ENCODE data around the gene SLC25A21.
"Not testable (repeated sequence)": the region's sequence is repeated elsewhere in the genome, so short reads cannot be mapped to it uniquely, and the experiment has no call there.

The SLC25A21 gene

DNA sequence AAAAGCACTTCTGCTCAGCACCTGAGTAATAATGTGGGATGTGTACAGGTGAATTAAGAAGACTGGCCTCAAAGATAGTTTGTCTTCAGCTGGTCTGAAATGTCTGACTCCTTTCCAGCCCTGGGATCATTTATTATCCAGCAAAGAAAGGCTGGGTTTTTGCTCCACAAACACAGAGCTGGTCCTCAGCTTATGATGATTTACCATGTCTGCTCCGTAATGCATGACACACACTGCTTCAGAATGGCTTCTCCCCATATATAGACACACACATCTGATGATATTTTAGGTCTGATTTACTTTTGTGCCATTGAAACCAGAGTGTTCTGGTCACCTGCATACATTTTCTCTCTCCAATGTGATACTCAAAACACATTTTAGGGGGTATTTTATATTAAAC lies 225.0 kb downstream of the SLC25A21 start:
- no peak for DNase-seq (ENCODE audit: low read depth in 2 of 2, low spot score in 1 of 2)

DNA sequence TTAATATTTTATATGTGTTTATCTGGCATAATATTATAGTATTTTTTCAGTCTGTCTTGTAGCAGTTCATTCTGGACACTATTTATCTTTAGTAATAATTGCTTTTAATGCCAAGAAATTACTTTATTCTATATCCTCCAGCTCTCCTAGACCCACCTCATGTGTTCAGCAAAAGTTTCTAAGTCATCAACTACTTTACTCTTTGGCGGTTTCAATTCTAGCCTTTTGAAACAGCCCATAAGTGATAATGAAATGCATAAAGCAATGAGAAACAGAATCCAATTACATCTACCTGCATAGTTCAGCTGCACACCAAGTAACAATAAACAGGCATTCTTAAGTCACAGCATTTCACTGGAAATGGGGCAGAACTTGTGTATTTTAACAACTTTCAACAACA lies 225.5 kb downstream of the SLC25A21 start:
- no peak for DNase-seq (ENCODE audit: low read depth in 2 of 2, low spot score in 1 of 2)

DNA sequence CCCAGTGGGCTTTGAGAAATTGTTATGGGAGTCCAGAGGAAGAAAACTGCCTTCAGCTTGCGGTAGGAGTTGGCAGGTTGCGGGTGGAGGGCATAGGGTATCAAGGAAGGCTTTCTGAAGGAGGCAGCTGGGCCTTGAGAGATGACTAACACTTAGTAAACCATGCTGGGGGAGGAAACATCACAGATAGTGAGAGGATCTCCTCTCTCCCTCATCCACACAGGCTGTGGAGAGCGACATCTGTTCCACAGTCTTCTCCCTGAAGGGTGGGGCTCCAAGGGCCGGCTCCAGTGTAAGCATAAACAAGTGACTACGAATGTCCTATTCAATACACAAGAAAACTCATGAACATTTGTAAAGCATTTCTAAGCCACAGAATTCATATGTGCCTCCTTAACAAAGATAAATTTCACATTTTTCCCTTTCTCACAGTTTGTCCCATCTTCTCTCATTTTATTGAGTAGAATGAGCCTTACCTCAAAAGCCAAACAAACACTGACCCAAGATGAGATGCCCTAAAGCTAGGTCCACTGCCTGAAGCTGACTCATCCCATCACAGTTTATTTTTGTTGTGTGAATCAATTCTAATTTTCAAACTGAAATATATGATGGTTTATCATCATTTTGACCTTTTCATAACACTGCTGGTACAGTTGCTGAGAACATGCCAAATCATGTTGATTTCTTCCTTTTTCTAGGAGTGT lies 227.9 kb downstream of the SLC25A21 start:
- DNase-seq (ENCODE audit: low read depth in 2 of 2, low spot score in 1 of 2) = no peak

DNA sequence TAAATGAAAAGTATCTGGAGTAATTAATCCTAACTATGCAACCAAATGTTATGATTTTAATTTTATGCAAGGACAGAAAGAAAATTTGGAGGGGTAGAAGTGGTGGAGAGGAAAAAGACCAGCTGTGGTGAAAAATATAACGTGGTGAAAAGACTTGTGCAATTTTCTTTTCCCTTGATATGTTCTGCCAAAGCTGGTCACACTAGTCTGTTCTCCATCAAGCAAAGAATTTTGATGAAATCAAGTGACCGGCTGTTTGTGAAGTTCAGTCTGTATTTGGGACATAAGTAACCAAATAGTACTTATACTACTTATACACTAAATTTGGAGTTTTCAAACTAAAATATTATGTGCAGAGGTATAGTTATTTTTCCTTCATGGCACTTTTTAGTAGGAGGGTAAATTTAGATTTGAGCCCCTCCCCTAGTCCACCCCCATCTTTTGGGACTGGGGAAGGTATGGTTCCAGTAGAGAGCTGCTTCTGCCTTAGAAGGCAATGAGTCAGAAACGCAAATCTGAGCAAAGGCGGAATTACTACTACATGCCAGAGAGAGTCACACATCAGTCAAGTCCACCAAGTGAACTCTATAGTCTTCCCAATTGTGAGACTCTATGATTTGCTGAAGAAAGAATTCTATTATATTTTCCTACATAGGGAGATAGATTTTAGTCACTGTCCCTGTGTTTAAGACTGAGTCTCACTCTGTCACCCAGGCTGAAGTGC lies 229.7 kb downstream of the SLC25A21 start:
- DNase-seq (ENCODE audit: low read depth in 2 of 2, low spot score in 1 of 2) = no peak

DNA sequence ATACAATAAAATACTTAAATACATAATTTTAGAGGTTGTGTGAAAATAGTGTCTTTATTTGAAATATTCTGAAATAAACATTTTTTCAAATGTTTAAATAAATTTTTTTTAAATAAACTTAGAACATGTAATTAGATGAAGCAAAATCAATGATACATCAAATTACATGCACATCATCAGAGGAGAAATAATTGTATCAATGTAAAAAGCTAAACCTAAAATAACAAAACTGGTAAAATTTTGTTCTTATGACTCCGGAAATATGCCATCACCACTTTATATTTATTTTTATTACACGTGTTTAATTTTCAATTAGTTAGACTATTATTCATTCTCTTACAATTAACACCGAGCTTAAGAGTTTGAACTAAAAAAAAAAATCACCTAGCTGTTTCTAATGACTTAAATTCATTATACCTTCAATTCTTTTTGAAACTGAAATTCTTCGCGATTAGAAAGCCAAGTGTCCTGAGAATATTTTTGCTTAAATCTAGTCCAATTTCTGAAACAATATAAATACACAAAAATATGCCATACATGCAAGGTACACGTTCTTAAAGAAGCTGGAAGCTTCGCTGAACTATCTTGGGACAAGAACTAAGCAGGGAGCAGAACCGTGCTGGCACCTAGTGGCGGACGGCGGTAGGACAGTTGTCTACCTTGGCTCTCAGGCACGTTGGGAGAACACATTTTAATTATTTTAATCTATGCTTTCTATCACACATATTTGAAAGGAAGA lies 230.5 kb downstream of the SLC25A21 start:
- peak in 1 of 2 donors; percentile 5 for DNase-seq (ENCODE audit: low read depth in 2 of 2, low spot score in 1 of 2)

DNA sequence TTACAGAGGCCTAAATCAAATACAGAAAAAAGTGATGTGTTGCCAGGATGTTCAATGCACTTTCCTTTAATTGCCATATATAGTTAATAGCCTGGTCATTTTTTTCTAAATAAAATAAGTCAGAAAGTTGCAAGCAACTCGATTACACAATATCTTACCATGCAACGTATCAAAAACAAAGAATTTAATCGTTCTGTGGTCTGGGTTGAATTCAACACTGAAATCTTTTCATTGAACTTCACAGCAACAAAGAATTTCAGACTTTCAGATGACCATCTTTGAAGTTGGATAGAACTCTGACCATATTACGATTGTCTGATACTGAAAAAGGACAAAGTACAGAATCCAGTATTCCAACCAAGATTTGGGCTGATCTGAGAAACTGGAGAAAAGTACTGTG lies 231.9 kb downstream of the SLC25A21 start:
- DNase-seq (ENCODE audit: low read depth in 2 of 2, low spot score in 1 of 2) = no peak

DNA sequence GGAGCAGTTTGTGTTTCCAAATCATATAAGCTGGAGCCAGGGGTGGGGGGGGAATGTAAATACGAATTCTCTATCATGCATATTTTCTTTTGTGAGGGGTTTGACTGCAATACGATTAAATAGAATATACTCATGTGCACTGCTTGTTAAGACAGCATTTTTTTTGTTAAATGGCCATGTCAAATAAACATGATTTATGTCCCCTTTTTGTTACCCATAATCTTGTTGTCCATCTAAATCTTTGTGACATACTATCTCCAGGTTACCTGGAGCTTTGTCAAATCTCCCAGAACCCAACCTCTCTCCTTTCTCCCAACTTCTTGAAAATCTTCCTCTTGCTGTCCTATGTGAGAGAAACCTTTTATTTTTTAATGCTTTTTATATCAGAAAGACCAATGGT lies 233.1 kb downstream of the SLC25A21 start:
- no peak for DNase-seq (ENCODE audit: low read depth in 2 of 2, low spot score in 1 of 2)

DNA sequence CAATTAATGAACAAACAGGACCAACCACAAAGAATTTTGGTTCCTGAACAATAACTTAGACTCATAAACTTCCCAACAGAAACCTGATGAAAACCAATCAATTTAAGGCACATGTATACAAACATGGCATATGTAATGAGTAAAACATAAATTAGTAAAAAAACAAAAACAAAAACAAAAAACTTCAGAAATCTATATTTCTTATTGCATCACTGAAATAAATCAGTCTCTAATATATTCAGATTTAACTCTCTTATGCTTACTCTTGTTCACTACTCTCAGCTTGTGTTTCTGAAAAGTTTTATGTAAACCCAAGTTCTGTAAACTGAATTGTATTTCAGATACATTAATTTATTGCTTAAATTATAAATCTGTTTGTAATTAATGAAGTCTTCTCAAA lies 233.7 kb downstream of the SLC25A21 start:
- DNase-seq (ENCODE audit: low read depth in 2 of 2, low spot score in 1 of 2) = no peak

DNA sequence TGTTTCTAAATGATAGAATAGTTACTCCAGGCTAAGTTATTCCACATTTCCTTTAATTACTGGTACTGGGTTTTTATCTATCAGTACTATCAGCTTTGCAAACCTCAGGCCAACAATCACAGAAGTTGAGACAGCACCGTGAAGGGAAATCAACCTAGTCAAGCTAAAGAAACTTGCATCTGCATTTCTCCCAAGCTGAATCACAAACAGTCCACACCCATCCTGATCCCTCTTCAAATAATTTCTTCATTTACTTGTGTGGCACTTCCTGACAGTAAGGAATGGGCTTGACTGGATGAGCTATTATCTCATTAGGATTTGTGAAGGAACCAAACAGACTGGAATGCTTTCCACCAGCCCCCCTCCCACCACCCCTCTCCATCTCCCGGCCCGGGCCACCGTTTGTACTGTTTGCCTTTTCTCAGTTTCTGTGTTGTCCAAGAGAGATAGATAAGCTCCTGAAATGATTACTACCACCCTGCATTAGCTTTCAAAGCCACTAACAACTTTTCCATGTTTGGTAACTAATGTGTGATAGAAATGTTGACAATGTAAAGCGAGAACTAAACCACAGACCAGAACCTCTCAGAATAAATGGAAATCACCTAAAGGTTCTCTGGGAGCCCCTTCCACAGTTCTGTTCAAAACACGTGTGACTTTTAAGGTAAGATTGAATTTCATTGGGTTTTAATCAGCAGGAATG lies 236.3 kb downstream of the SLC25A21 start:
- DNase-seq (ENCODE audit: low read depth in 2 of 2, low spot score in 1 of 2) = no peak

DNA sequence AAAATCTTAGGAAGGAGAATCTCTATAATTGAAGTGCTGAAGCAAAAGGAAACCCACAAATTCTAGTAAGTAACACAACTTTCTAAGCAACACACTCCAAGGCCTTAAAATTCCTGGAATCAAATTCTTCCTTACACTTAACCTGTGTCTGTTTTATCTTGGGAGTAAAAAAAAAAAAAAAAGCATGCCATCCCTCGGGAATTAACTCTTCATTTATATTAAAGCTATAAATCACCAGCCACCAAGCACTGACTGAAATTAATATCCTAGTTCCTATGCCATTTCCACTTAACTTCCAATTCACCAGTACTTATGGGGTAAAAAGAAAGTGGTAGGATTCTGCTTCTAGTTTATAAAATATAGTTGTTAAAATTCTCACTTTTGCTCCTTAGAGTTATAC lies 238.1 kb downstream of the SLC25A21 start:
- no peak for DNase-seq (ENCODE audit: low read depth in 2 of 2, low spot score in 1 of 2)

DNA sequence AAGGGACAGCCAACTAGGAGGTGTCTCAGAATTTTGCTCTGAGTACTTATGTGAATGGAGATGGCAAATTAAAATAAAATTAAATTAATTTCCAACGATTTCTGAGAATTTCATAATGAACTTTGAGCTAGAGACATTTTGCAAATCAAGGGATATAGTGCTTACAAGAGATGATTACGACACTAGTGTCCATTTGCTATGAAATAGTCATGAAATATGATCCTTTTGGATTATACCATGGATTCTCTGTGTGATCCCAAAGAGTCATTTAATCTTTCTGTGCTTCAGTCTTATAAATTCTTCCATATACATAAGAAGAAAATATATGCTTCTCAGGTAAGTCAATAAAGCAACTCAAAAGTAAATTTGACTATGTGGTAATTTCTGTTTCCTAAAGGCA lies 240.6 kb downstream of the SLC25A21 start:
- DNase-seq (ENCODE audit: low read depth in 2 of 2, low spot score in 1 of 2) = no peak

DNA sequence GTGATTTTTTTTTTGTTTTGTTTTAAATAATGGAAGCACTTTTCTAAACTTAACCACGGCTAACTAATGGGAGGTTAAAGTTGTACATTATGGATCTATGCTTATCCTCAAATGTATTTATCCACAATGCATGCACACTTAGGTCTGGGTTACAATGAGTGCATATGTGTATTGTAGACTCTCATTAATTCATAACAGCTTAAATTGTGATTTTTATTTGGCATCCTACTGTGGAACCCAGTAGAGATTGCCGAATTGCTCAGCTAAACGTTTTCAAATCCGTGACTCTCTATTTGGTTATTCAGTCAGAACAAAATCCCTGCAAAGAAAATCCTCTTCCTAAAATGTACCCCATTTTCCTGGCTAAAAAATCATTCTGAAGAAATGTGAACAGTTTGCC lies 244.0 kb downstream of the SLC25A21 start:
- no peak for DNase-seq (ENCODE audit: low read depth in 2 of 2, low spot score in 1 of 2)

DNA sequence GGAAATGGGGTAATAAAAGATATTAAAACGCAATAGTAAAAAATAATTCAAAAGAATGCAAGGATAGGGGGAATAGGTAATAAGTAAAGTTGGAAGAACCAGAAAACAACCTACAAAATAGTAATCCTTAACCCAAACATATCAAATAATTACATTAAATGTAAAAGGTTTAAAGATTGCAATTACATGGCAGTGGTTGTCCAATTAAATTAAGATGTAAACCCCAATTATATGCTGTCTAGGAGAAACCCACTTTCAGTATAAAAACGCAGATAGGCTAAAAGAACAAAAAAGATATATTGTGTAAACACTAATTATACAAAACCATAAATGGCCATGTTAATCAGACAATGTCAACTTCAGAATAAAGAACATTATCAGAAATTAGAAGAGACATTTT lies 247.3 kb downstream of the SLC25A21 start:
- DNase-seq (ENCODE audit: low read depth in 2 of 2, low spot score in 1 of 2) = no peak

DNA sequence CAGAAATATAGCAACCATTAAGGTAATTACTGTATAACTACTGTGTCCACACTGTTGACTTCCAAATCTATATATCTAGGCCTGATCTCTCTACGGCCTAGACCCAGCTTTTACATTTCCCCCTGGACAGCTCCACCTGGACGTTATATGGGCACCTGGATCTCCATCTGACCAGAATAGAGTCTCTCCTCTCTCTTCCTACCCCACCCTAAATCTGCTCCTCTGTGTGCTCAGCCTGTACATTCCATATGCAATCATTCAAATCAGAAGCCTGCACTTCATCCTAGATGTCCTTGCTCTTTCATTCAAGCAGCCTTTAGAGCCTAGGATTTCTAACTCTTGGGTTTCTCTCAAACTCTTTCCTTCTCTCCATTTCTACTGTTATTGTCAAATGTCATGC lies 255.7 kb downstream of the SLC25A21 start:
- DNase-seq (ENCODE audit: low read depth in 2 of 2, low spot score in 1 of 2) = no peak

DNA sequence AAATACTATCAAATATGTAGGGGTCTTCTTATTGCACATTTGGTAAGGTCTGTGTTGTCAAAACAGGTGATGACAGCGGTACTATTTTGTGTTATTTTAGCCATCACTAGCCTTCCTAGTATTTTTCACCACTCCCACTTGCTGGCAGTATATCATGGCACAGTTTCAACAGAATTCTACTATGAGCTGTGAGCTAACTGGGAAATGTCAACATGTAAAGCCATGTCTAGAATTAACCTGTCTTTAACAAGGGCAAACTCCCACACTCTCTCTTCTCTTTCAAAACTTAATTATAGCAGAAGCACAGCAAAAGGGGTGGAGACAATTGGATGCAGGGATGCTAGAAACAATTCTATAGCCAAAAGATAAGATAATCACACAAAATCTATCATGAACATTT lies 257.3 kb downstream of the SLC25A21 start:
- no peak for DNase-seq (ENCODE audit: low read depth in 2 of 2, low spot score in 1 of 2)

DNA sequence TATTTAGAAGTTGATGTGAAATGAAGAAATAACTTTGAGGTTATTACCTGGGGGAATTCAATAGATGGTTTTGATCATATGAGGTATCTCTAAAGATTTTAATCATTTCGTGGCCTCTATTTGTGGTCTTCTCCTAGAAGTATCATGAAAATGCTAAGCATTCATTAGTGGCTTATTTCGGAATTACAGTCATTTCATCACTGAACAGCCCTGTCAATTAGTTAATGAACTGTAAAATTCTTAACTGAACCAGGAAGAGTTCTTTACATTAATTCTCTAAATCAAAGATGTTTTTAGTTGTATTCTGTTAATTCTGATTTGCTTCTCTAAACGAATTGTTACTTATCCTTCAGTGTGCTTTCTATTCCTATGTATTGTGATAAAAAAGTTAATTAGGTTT lies 261.8 kb downstream of the SLC25A21 start:
- DNase-seq (ENCODE audit: low read depth in 2 of 2, low spot score in 1 of 2) = no peak

DNA sequence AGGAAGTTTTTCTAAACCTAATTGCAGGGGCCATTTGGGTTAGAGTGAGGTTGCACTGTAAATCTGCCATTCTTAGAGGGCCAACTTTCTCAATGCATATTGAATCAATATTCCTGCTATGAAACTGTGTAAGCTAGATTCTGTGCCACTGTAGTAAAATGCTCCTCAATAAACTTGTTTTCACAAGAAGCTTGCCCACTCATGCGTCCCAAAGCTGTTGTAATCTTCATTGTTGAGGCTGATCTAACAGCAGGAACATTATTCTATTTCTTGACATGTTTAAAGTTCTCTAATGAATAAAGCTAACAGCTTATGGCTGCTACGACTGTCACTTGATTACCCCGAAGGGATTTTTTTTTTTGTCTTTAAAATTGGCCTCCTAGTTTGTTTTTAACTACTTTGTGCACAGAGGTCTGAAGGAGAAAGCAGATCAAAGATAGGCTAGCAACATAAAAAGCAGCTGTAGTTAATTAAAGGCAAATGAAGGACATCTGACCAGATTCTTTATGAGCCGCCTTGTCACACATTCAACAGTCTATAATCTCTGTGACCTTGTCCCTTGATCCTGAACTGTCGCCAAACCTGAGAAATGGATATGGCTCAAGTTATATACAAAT lies 267.0 kb downstream of the SLC25A21 start:
- DNase-seq (ENCODE audit: low read depth in 2 of 2, low spot score in 1 of 2) = no peak

DNA sequence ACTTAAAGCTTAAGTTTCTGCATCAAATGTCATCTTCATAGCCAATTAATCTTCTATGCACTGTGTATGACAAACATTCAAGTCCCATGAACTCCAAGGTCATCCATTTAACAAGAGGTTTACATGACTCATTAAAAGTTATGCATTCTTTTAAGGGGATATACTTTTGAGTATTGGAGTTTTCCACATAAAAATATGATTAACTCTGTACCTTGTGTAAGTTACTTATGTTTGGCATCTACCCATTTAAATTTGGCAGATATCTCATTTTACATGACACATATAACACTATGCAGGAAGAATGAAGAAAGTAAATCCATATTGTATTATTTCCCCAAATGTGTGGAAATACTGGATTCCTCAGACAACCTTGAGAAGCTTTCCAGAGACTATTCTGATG lies 270.5 kb downstream of the SLC25A21 start:
- DNase-seq (ENCODE audit: low read depth in 2 of 2, low spot score in 1 of 2) = no peak

DNA sequence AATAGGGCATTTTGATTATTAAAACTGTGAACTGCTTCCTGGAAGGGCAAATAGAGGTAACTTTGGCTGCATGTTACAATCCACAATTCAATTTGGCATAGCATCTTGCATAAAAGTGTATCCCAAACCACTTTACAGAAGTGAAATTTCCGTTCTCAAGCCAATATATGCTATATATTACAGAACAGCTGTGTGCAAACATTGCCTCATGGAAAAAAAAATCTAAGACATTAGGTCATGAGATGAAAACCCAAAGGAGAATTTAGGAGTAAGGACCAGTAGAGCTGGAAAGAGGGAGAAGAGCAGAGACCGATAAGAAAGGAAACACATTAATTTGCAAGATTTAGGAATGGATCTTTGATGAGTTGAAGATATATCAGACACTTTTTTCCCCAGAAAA lies 271.6 kb downstream of the SLC25A21 start:
- DNase-seq (ENCODE audit: low read depth in 2 of 2, low spot score in 1 of 2) = no peak

DNA sequence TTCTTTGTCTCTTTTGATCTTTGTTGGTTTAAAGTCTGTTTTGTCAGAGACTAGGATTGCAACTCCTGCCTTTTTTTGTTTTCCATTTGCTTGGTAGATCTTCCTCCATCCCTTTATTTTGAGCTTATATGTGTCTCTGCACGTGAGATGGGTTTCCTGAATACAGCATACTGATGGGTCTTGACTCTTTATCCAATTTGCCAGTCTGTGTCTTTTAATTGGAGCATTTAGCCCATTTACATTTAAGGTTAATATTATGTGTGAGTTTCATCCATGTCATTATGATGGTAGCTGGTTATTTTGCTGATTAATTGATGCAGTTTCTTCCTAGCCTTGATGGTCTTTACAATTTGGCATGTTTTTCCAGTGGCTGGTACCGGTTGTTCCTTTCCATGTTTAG lies 276.1 kb downstream of the SLC25A21 start:
- DNase-seq (ENCODE audit: low read depth in 2 of 2, low spot score in 1 of 2) = not testable (repeated sequence)

DNA sequence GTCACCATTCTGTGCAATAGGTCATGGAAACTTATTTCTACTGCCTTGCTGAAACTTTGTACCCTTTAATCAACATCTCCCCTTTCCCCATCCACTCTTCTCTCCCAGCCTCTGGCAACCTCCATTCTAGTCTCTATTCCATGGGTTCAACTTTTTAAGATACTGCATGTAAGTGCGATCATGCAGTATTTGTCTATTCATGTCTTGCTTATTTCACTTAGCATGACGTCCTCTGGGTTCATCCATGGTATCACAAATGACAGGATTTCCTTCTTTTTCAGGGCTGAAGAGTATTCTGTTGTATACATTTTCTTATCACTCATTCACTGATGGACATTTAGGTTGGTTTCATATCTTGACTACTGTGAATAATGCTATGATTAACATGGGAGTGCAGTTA lies 288.4 kb downstream of the SLC25A21 start:
- no peak for DNase-seq (ENCODE audit: low read depth in 2 of 2, low spot score in 1 of 2)
